Stimulated activated CD8-positive, alpha-beta memory T cell treated with anti-CD3 and anti-CD28 coated beads, Interleukin-4, amount 100 ng/mL, for 24 hours (primary cell): ENCODE results near the gene A3GALT2.

Experiments
- DNase-seq: peaks from one replicate; pipeline ENCODE4 v3.0.0-alpha.2; 2020; ENCODE audit warnings: low read depth

A3GALT2 gene

GRCh38 chr1:33320619-33321165, at the start of gene A3GALT2:
TSS of gene A3GALT2 (minus strand) at chr1:33321098. CDS start at chr1:33321098, 0 bp downstream.
- DNase-seq: no peak

DNA sequence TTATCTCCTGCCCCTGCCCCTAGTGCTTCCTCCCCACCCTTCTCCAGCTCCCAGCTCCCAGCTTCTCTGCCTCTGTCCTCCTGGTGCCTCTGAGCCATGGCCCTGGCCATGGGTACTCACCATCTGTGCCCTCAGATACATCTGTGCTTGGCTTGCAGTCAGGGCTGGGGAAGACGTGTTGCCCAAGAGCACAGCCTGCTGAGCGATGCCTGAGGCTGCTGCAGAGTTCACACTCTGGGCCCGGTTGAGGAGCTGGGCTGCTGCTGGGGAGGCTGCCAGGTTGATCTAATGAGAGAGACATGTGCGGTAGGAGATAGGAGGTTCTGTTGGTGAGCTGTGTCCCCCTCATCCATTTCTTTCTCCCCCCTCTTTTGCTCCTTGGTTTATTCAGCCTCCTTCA, 49.4 kb upstream of the A3GALT2 start:
- no peak for DNase-seq

DNA sequence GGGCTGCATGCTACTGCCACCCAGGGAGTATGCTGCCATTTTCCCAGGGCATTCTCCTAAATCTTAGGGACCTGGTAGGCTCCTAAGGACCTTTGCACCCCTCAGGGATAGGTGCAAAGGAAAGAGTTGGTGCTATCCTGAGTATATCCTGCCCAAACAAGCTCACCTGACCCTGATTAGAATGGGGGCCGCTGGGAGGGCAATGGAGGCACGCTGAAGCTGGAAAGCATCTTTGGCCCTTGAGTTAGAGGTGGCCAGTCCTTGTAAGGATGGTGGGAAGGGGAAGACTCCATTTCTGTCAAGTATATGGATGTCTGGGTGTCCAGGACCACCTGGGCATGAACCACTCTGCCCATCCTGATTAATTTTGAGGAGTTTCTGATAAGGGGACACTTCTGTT, 48.9 kb upstream of the A3GALT2 start:
- no peak for DNase-seq

DNA sequence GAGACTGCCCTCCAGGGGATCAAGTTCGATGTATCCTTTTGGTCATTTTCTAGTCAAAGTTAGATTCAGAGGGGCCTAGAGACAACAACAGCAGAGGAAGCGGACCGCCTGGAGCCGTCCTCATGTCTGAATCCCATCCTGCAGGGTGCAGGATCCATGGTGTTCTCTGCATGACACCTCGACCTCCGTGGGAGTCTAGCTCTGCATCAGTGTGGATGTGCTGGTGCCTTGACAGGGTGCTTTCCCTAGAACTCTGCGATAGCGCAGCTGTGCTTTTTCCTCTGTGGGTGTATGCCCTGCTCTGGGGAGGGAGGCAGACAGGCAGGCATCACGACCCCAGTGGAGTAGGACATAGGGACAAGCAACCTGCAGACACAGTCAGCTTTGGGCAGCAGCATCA, 48.2 kb upstream of the A3GALT2 start:
- no peak for DNase-seq

GRCh38 chr1:33368431-33368830, 47.5 kb upstream of the A3GALT2 start:
- DNase-seq: no peak

- DNase-seq: peak; percentile 75
Measured at GRCh38 chr1:33367485-33368405, 46.8 kb upstream of the A3GALT2 start.

- no peak for DNase-seq
Measured at GRCh38 chr1:33366762-33367484, 46.0 kb upstream of the A3GALT2 start.

DNA sequence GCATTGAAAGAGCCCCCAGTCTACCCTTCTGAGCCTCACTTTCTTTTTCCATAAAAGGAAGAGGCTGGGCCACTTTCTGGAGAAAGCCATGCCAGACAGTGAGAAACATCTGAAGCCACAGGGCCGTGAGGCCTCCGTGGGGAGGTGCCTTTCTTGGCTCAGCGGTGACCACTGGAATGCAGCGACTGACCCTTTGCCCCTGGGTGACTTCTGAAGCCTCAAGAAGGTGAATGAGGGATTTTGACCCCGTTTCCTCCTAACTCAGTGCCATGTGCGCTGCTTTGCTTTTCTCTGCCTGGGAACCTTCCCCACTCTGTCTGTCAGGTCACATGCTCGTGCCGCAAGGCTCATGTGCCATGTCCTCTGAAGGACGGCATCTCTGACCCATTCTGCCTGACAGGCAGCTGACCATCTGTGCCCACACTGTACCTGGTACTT, 44.7 kb upstream of the A3GALT2 start:
- DNase-seq: no peak

DNA sequence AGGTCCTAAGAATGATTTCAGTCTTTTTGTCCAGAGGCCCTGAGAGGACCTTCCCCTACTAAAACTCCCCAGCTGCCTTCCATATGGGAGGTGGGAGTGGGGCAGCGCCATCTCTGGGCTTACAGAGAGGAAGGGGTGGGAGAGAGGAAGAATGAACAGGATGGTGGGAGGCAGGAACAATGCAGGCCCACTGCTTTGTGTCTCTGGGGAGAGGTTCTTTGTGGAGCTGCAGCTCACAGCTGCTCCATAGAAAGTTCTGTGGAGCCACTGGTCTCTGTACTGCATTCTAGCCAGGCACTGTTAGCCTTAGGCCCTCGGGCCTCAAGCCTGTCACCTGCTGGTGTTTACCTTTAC, 43.6 kb upstream of the A3GALT2 start:
- no peak for DNase-seq

DNA sequence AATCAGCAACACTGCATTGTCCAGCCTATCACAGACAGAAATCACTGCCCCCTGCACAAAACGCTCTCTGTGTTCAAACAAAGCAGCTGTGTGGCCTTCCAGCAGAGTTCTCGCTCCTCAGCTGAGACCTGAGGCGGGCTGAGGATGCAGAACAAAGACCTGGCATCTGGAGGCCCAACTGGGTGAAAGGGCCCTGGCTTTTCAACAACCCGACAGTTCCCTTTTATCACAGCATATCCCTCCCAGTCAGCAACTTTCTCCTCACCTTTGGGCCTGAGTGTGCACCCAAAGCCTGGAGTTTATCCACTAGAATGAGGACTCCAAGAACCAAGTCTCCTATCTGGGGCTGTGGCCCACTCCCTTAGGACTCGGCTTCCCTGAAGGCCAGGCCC, 42.6 kb upstream of the A3GALT2 start:
- DNase-seq: no peak

GRCh38 chr1:33363021-33363420, 42.1 kb upstream of the A3GALT2 start:
- no peak for DNase-seq

GRCh38 chr1:33361532-33362235, 40.8 kb upstream of the A3GALT2 start:
- no peak for DNase-seq

DNA sequence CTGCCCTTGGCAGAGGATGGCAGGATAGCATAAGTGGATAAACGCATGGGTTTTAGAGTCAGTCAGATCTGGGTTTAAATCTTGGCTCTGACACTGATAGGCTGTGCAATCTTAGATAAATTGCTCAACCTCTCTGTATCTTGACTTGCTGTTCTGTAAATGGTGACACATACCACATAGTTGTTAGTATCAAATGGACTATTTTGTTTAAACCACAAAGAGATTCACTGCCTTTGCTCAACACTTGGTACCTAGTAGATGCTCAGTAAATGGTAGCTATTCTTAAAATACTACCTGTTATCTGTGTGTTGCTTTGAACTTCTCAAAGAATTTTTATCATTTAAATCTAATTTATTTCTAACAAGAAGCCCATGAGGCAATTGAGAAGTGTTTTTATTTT, 39.5 kb upstream of the A3GALT2 start:
- no peak for DNase-seq

GRCh38 chr1:33359931-33360330, 39.0 kb upstream of the A3GALT2 start:
- DNase-seq: no peak

DNA sequence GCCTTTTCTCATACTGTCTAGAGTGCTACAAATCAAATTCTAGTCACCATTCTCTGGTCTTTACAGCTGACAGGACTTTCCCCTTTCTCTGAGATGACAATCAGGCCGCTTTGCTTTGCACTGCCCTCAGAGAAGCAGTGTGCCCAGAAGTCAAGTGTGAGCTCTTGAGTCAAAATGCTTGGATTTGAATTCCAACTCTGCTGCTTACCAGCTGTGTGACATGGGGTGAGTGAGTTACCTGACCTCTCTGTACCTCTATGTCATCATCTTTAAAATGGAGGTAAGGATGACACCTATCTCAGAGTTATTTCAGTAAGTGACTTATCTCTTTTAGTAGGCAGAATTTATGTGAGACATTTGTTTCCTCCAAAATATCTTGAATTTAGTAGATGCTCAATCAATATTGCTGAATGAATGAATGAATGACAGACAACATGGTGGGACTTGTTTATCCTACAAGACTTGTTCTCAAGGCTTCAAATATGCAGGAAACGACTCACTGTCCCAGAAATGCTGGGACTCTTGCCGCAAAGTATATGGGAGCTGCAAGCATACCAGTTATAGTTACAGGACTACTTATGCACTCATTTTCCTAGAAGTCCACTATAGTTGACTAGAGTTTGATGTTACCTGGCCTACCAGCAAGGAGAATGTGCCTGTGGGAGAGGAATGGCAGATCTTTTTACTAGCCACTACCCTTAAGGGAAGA, 38.1 kb upstream of the A3GALT2 start:
- DNase-seq: no peak

DNA sequence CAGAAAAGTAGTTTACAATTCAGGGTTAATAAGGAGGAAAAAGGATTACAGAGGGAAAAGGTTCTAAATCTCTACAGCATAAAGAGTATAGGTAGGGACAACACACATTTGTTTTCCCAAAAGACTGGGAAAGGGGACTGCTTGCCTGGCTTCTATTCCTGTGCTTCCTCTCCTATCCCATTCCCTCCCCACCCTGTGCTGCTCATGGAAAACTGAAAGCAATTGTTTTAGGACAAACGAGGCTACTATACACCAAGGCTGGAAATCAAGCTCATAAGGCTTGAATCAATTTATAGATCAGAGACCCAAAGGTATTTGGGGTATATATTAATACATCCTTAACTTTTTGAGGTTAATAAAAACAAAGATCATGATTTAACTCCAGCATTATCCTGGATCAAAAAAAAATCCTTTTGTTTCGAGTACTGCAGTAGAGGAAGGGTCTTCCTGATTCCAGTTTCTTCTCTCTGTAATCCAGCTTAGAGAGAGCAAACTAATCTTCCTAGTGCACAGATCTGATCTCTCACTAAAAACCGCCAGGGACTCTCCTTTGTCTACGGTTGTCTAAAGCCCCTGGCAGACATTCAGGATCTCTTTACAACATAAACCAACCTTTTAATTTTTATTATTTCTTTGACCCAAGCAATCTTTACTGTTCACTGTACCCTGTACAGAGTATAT, 37.4 kb upstream of the A3GALT2 start:
- no peak for DNase-seq

DNA sequence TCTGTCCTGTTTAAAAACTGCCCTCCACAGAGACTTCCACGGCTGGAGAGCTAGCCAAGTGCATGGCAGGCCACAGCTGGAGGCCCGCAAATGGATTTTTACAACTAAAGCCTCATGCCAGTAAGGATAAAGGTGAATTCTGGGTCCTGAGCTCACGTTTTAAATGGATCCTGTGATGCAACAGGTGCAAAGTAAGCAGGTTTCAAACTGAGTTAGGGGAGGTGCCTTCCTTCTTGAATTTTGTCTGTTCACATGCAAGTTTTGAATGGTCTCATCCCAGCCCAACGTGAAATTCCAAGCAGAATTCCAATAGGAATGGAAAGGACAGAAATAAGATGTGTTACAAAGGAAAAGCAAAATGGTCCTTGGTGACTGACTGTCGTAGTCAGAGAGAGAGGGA, 36.2 kb upstream of the A3GALT2 start:
- DNase-seq: no peak

GRCh38 chr1:33354707-33355316, 33.9 kb upstream of the A3GALT2 start:
- DNase-seq: no peak

DNA sequence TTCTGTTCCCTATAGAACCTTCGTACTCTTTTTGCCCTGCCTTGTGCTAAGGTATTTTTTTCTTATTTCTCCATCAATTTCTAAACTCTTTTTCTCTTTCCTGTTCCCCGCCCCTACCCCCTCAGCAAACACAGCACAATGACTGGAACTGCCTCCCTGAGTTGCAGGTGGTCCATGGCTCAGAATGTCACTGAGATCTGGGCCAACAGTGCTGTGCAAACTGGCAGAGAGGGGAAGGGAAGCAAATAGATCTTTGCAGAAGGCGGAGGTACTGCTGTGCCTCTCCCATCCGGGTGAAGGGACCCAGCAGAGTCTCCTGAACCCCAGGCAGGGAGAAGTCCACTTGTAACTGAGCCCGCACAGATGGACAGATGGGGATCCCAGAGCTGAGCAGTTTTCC, 32.6 kb upstream of the A3GALT2 start:
- no peak for DNase-seq

DNA sequence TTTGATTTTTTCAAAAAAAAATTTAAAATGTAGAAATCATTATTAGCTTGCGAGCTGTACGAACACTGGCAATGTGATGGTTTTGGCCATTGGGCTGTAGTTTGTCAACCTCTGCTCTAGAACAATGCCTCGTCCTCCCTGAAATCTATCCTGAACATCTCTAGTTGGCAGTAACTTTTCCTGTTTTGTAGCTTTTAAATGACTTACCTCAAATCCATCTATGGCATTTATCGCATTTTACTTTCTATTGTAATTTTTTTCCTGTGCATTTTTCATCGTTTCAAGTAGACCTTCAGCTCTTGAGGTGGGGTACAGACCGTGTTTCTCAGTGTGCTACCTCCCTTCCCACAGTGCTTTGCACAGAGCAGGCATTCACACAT, 30.4 kb upstream of the A3GALT2 start:
- DNase-seq: no peak
